ENCODE data around the gene MVB12B. TPM values are rescaled to one million over a fixed set of nuclear protein-coding genes. Genes with fewer than 3 reads are reported as not detected.

MVB12B gene
- polyA plus RNA-seq, 2 donors = 2.1 to 2.4 TPM

- H3K9me3 ChIP-seq (ENCODE audit: control insufficient read depth in 2 of 2, insufficient read depth in 1 of 2, low read depth in 1 of 2, low read length in 1 of 2) = no peaks in the 10 kb centered on the region
- H3K36me3 ChIP-seq (ENCODE audit: control insufficient read depth in 2 of 2, insufficient read depth in 2 of 2, low read length in 1 of 2) = peaks cover 0 to 13% of the 10 kb centered on the region in 2 donors
- H3K4me1 ChIP-seq (ENCODE audit: control insufficient read depth in 2 of 2, insufficient read depth in 2 of 2, low read length in 1 of 2) = peaks cover 0 to 6% of the 10 kb centered on the region in 2 donors
- peak overlapping the region; percentile 11 to 62 for H3K27ac ChIP-seq (ENCODE audit: low read depth in 2 of 2, low read length in 1 of 2)
- H3K4me3 ChIP-seq (ENCODE audit: low read depth in 1 of 2, low read length in 2 of 2) = no peak overlapping the region
- 46 to 47% methylated on average over 20 of the region's 20 CpGs for WGBS, 2 donors
- H3K27me3 ChIP-seq (ENCODE audit: control insufficient read depth in 1 of 2, insufficient read depth in 2 of 2, low read length in 2 of 2) = no peaks in the 10 kb centered on the region
These were observed 173.4 kb downstream of the MVB12B start for GRCh38 chr9:126499911-126500599.

GRCh38 chr9:126500600-126501382, 174.2 kb downstream of the MVB12B start:
- Histone ChIP-seq H3K36me3 (ENCODE audit: control insufficient read depth in 2 of 2, insufficient read depth in 2 of 2, low read length in 1 of 2) (peaks cover 0 to 13% of the 10 kb centered on the region in 2 donors), H3K4me3 (ENCODE audit: low read depth in 1 of 2, low read length in 2 of 2) (no peak overlapping the region), H3K9me3 (ENCODE audit: control insufficient read depth in 2 of 2, insufficient read depth in 1 of 2, low read depth in 1 of 2, low read length in 1 of 2) (no peaks in the 10 kb centered on the region), H3K4me1 (ENCODE audit: control insufficient read depth in 2 of 2, insufficient read depth in 2 of 2, low read length in 1 of 2) (peaks cover 0 to 6% of the 10 kb centered on the region in 2 donors), H3K27ac (ENCODE audit: low read depth in 2 of 2, low read length in 1 of 2) (no peak overlapping the region), H3K27me3 (ENCODE audit: control insufficient read depth in 1 of 2, insufficient read depth in 2 of 2, low read length in 2 of 2) (no peaks in the 10 kb centered on the region)
- 32% methylated on average over 37 of the region's 37 CpGs for WGBS, 2 donors

- Histone ChIP-seq H3K27ac (ENCODE audit: low read depth in 2 of 2, low read length in 1 of 2) (no peak overlapping the region), H3K4me1 (ENCODE audit: control insufficient read depth in 2 of 2, insufficient read depth in 2 of 2, low read length in 1 of 2) (peaks cover 0 to 6% of the 10 kb centered on the region in 2 donors), H3K27me3 (ENCODE audit: control insufficient read depth in 1 of 2, insufficient read depth in 2 of 2, low read length in 2 of 2) (no peaks in the 10 kb centered on the region), H3K4me3 (ENCODE audit: low read depth in 1 of 2, low read length in 2 of 2) (no peak overlapping the region), H3K9me3 (ENCODE audit: control insufficient read depth in 2 of 2, insufficient read depth in 1 of 2, low read depth in 1 of 2, low read length in 1 of 2) (no peaks in the 10 kb centered on the region), H3K36me3 (ENCODE audit: control insufficient read depth in 2 of 2, insufficient read depth in 2 of 2, low read length in 1 of 2) (peaks cover 0 to 13% of the 10 kb centered on the region in 2 donors)
- 89 to 91% methylated on average over 21 to 22 of the region's 22 CpGs for WGBS, 2 donors
These were observed 175.0 kb downstream of the MVB12B start for GRCh38 chr9:126501383-126502331.

- peaks cover 0 to 13% of the 10 kb centered on the region in 2 donors for H3K36me3 ChIP-seq (ENCODE audit: control insufficient read depth in 2 of 2, insufficient read depth in 2 of 2, low read length in 1 of 2)
- no peak overlapping the region for H3K27ac ChIP-seq (ENCODE audit: low read depth in 2 of 2, low read length in 1 of 2)
- WGBS, 2 donors = 90 to 96% methylated on average over 34 of the region's 34 CpGs
- peaks cover 0 to 6% of the 10 kb centered on the region in 2 donors for H3K4me1 ChIP-seq (ENCODE audit: control insufficient read depth in 2 of 2, insufficient read depth in 2 of 2, low read length in 1 of 2)
- no peak overlapping the region for H3K4me3 ChIP-seq (ENCODE audit: low read depth in 1 of 2, low read length in 2 of 2)
- no peaks in the 10 kb centered on the region for H3K9me3 ChIP-seq (ENCODE audit: control insufficient read depth in 2 of 2, insufficient read depth in 1 of 2, low read depth in 1 of 2, low read length in 1 of 2)
- no peaks in the 10 kb centered on the region for H3K27me3 ChIP-seq (ENCODE audit: control insufficient read depth in 1 of 2, insufficient read depth in 2 of 2, low read length in 2 of 2)
These were observed 176.0 kb downstream of the MVB12B start for GRCh38 chr9:126502417-126503332.

GRCh38 chr9:126503333-126504085, 176.9 kb downstream of the MVB12B start:
- H3K27ac ChIP-seq (ENCODE audit: low read depth in 2 of 2, low read length in 1 of 2) = no peak overlapping the region
- H3K36me3 ChIP-seq (ENCODE audit: control insufficient read depth in 2 of 2, insufficient read depth in 2 of 2, low read length in 1 of 2) = peaks cover 0 to 13% of the 10 kb centered on the region in 2 donors
- H3K27me3 ChIP-seq (ENCODE audit: control insufficient read depth in 1 of 2, insufficient read depth in 2 of 2, low read length in 2 of 2) = no peaks in the 10 kb centered on the region
- 91% methylated on average over 28 of the region's 28 CpGs for WGBS, 2 donors
- H3K9me3 ChIP-seq (ENCODE audit: control insufficient read depth in 2 of 2, insufficient read depth in 1 of 2, low read depth in 1 of 2, low read length in 1 of 2) = no peaks in the 10 kb centered on the region
- no peak overlapping the region for H3K4me3 ChIP-seq (ENCODE audit: low read depth in 1 of 2, low read length in 2 of 2)
- H3K4me1 ChIP-seq (ENCODE audit: control insufficient read depth in 2 of 2, insufficient read depth in 2 of 2, low read length in 1 of 2) = peaks cover 0 to 6% of the 10 kb centered on the region in 2 donors

GRCh38 chr9:126504086-126504976, 177.7 kb downstream of the MVB12B start:
- WGBS, 2 donors = 92 to 93% methylated on average over 31 of the region's 31 CpGs

GRCh38 chr9:126504977-126505455, 178.4 kb downstream of the MVB12B start:
- Histone ChIP-seq H3K27me3 (ENCODE audit: control insufficient read depth in 1 of 2, insufficient read depth in 2 of 2, low read length in 2 of 2) (no peaks in the 10 kb centered on the region), H3K4me3 (ENCODE audit: low read depth in 1 of 2, low read length in 2 of 2) (no peak overlapping the region), H3K36me3 (ENCODE audit: control insufficient read depth in 2 of 2, insufficient read depth in 2 of 2, low read length in 1 of 2) (peaks cover 0 to 13% of the 10 kb centered on the region in 2 donors), H3K4me1 (ENCODE audit: control insufficient read depth in 2 of 2, insufficient read depth in 2 of 2, low read length in 1 of 2) (peaks cover 0 to 6% of the 10 kb centered on the region in 2 donors), H3K9me3 (ENCODE audit: control insufficient read depth in 2 of 2, insufficient read depth in 1 of 2, low read depth in 1 of 2, low read length in 1 of 2) (no peaks in the 10 kb centered on the region), H3K27ac (ENCODE audit: low read depth in 2 of 2, low read length in 1 of 2) (no peak overlapping the region)
- 94 to 95% methylated on average over 11 of the region's 11 CpGs for WGBS, 2 donors

More at GRCh38 chr9:126504086-126504976, 177.7 kb downstream of the MVB12B start:
- Histone ChIP-seq H3K4me3 (ENCODE audit: low read depth in 1 of 2, low read length in 2 of 2) (no peak overlapping the region), H3K36me3 (ENCODE audit: control insufficient read depth in 2 of 2, insufficient read depth in 2 of 2, low read length in 1 of 2) (peaks cover 0 to 13% of the 10 kb centered on the region in 2 donors), H3K27ac (ENCODE audit: low read depth in 2 of 2, low read length in 1 of 2) (no peak overlapping the region), H3K4me1 (ENCODE audit: control insufficient read depth in 2 of 2, insufficient read depth in 2 of 2, low read length in 1 of 2) (peaks cover 0 to 6% of the 10 kb centered on the region in 2 donors), H3K9me3 (ENCODE audit: control insufficient read depth in 2 of 2, insufficient read depth in 1 of 2, low read depth in 1 of 2, low read length in 1 of 2) (no peaks in the 10 kb centered on the region), H3K27me3 (ENCODE audit: control insufficient read depth in 1 of 2, insufficient read depth in 2 of 2, low read length in 2 of 2) (no peaks in the 10 kb centered on the region)
